SK-N-SH treated with all-trans-retinoic acid at 6 μM for 48 hours (cell line): ENCODE measurements around the gene OSCP1.

Experiments used
- ATAC-seq: fragments of 200-7000 bp; cut with Tn5 transposase; 3 replicates; pipeline ENCODE4 v1.9.1; 2020; ENCODE audit warnings: mild to moderate bottlenecking, moderate library complexity
- ARNTL ChIP-seq: fragments of 450-650 bp; formaldehyde crosslinking; IDR thresholded peaks from 2 replicates; pipeline ENCODE4 v1.5.0; 2020; ENCODE audit warnings: low read depth, mild to moderate bottlenecking, moderate library complexity, borderline replicate concordance
- BACH2 ChIP-seq: fragments of 250-450 bp; sonication (Bioruptor Pico); IDR thresholded peaks from 2 replicates; pipeline ENCODE4 v1.9.0; 2021; ENCODE audit warnings: mild to moderate bottlenecking, borderline replicate concordance
- CREB5 ChIP-seq: fragments of 250-450 bp; sonication (Bioruptor Pico); IDR thresholded peaks from 2 replicates; pipeline ENCODE4 v1.5.1; 2020; ENCODE audit warnings: low read depth, mild to moderate bottlenecking, moderate library complexity
- CSDC2 ChIP-seq: fragments of 250-450 bp; sonication (Bioruptor Pico); IDR thresholded peaks from 2 replicates; pipeline ENCODE4 v1.5.0; 2020; ENCODE audit warnings: mild to moderate bottlenecking, moderate library complexity
- CSRNP3 ChIP-seq: fragments of 250-450 bp; sonication (Bioruptor Pico); IDR thresholded peaks from 2 replicates; pipeline ENCODE4 v1.5.1; 2021; ENCODE audit warnings: mild to moderate bottlenecking, moderate library complexity
- ESRRG ChIP-seq: fragments of 250-450 bp; sonication (Bioruptor Pico); IDR thresholded peaks from 2 replicates; pipeline ENCODE4 v1.6.1; 2021; ENCODE audit warnings: mild to moderate bottlenecking
- GLIS3 ChIP-seq: fragments of 250-450 bp; sonication (Bioruptor Pico); IDR thresholded peaks from 2 replicates; pipeline ENCODE4 v1.5.0; 2020; ENCODE audit warnings: mild to moderate bottlenecking, moderate library complexity
- ISL1 ChIP-seq: fragments of 250-450 bp; sonication (Bioruptor Pico); IDR thresholded peaks from 2 replicates; pipeline ENCODE4 v2.1.2; 2022; ENCODE audit warnings: mild to moderate bottlenecking, moderate library complexity
- PATZ1 ChIP-seq: fragments of 250-450 bp; sonication (Bioruptor Pico); IDR thresholded peaks from 2 replicates; pipeline ENCODE4 v1.8.0; 2020; ENCODE audit warnings: mild to moderate bottlenecking, moderate library complexity, borderline replicate concordance
- POU6F1 ChIP-seq: fragments of 250-450 bp; sonication (Bioruptor Pico); IDR thresholded peaks from 2 replicates; pipeline ENCODE4 v1.8.0; 2021; ENCODE audit warnings: low read depth, mild to moderate bottlenecking, moderate library complexity, borderline replicate concordance
- PPARA ChIP-seq: fragments of 250-450 bp; sonication (Bioruptor Pico); IDR thresholded peaks from 2 replicates; pipeline ENCODE4 v1.5.0; 2020; ENCODE audit warnings: mild to moderate bottlenecking, borderline replicate concordance
- RARB ChIP-seq: fragments of 250-450 bp; sonication (Bioruptor Pico); IDR thresholded peaks from 2 replicates; pipeline ENCODE4 v1.8.0; 2021; ENCODE audit warnings: mild to moderate bottlenecking, moderate library complexity
- SNAI2 ChIP-seq: fragments of 250-450 bp; sonication (Bioruptor Pico); IDR thresholded peaks from 2 replicates; pipeline ENCODE4 v1.5.0; 2020; ENCODE audit warnings: mild to moderate bottlenecking, moderate library complexity
- TCF4 ChIP-seq: fragments of 250-450 bp; sonication (Bioruptor Pico); IDR thresholded peaks from 2 replicates; pipeline ENCODE4 v1.8.0; 2021; ENCODE audit warnings: mild to moderate bottlenecking, moderate library complexity, borderline replicate concordance
- TOX ChIP-seq: fragments of 250-450 bp; sonication (Bioruptor Pico); IDR thresholded peaks from 2 replicates; pipeline ENCODE4 v1.8.0; 2021; ENCODE audit warnings: mild to moderate bottlenecking, moderate library complexity, borderline replicate concordance
- TSHZ2 ChIP-seq: fragments of 250-450 bp; sonication (Bioruptor Pico); IDR thresholded peaks from 2 replicates; pipeline ENCODE4 v1.5.0; 2020; ENCODE audit warnings: mild to moderate bottlenecking, moderate library complexity
- ZC3H10 ChIP-seq: fragments of 250-450 bp; sonication (Bioruptor Pico); IDR thresholded peaks from 2 replicates; pipeline ENCODE4 v1.5.1; 2021; ENCODE audit warnings: mild to moderate bottlenecking, moderate library complexity
- ZFP3 ChIP-seq: fragments of 250-450 bp; sonication (Bioruptor Pico); IDR thresholded peaks from 2 replicates; pipeline ENCODE4 v1.5.0; 2020; ENCODE audit warnings: mild to moderate bottlenecking, moderate library complexity
- ZFP30 ChIP-seq: fragments of 450-650 bp; formaldehyde crosslinking; IDR thresholded peaks from 2 replicates; pipeline ENCODE4 v1.5.0; 2022; ENCODE audit warnings: mild to moderate bottlenecking, moderate library complexity
- ZNF565 ChIP-seq: fragments of 450-650 bp; formaldehyde crosslinking; conservative IDR thresholded peaks from 2 replicates; pipeline ENCODE4 v1.5.0; 2020; ENCODE audit warnings: low read depth, mild to moderate bottlenecking, moderate library complexity
- ZNF70 ChIP-seq: fragments of 450-650 bp; formaldehyde crosslinking; IDR thresholded peaks from 2 replicates; pipeline ENCODE4 v1.5.0; 2020; ENCODE audit warnings: mild to moderate bottlenecking, moderate library complexity

The OSCP1 gene

GRCh38 chr1:36397083-36397377 lies 53.2 kb downstream of the OSCP1 start (continued):
- no peak for TF ChIP-seq CREB5
- no peak for TF ChIP-seq TOX (CRISPR knock-in tag)
- no peak for TF ChIP-seq CSDC2 (CRISPR knock-in tag)
- TF ChIP-seq PATZ1 (CRISPR knock-in tag), result no peak
- TF ChIP-seq CSRNP3 (CRISPR knock-in tag), result no peak
- no peak for TF ChIP-seq ZNF70

- ATAC-seq, result no peak
- no peak for TF ChIP-seq TSHZ2 (CRISPR knock-in tag)
- no peak for TF ChIP-seq RARB (CRISPR knock-in tag)
- TF ChIP-seq PPARA (CRISPR knock-in tag), result no peak
- TF ChIP-seq ZFP30 (CRISPR knock-in tag), result no peak
- TF ChIP-seq ZFP3 (CRISPR knock-in tag), result no peak
Measured at GRCh38 chr1:36396359-36396758, 53.9 kb downstream of the OSCP1 start.

- no peak for ATAC-seq
- TF ChIP-seq ISL1 (CRISPR knock-in tag) (no peak), ZNF565 (no peak), TSHZ2 (CRISPR knock-in tag) (no peak), CREB5 (no peak), ZC3H10 (no peak), POU6F1 (CRISPR knock-in tag) (no peak), PPARA (CRISPR knock-in tag) (no peak), ZFP3 (CRISPR knock-in tag) (no peak), ESRRG (CRISPR knock-in tag) (no peak), TCF4 (CRISPR knock-in tag) (no peak), SNAI2 (no peak), ZFP30 (CRISPR knock-in tag) (no peak), GLIS3 (CRISPR knock-in tag) (no peak), ARNTL (no peak), CSDC2 (CRISPR knock-in tag) (no peak), BACH2 (CRISPR knock-in tag) (no peak)
Measured at GRCh38 chr1:36393686-36394085, 56.6 kb downstream of the OSCP1 start.
